DMS 273 (cell line): Measurements from ENCODE around the gene ZC3H12D.

ENCODE experiments used
- DNase-seq: peaks from one replicate; lab custom pipeline; 2025; ENCODE audit not compliant: unreplicated experiment; lab: John Stamatoyannopoulos, UW

ZC3H12D gene

GRCh38 chr6:149443411-149444181, 41.2 kb downstream of the ZC3H12D start:
- no peak for DNase-seq

GRCh38 chr6:149441740-149442139, 43.1 kb downstream of the ZC3H12D start:
- no peak for DNase-seq

- no peak for DNase-seq
These were observed 43.8 kb downstream of the ZC3H12D start for GRCh38 chr6:149440735-149441671.

- no peak for DNase-seq
These were observed 45.2 kb downstream of the ZC3H12D start for GRCh38 chr6:149439626-149440025.

GRCh38 chr6:149438855-149439254, 46.0 kb downstream of the ZC3H12D start:
- DNase-seq, result no peak

- DNase-seq, result no peak
These were observed 47.6 kb downstream of the ZC3H12D start for GRCh38 chr6:149437212-149437611.

GRCh38 chr6:149436647-149437046, 48.2 kb downstream of the ZC3H12D start:
- no peak for DNase-seq

GRCh38 chr6:149435919-149436586, 48.8 kb downstream of the ZC3H12D start:
- no peak for DNase-seq

GRCh38 chr6:149433881-149434280, 50.9 kb downstream of the ZC3H12D start:
- DNase-seq, result no peak

- DNase-seq, result no peak
These were observed 51.4 kb downstream of the ZC3H12D start for GRCh38 chr6:149433405-149433804.

- DNase-seq, result peak; percentile 93
These were observed 52.7 kb downstream of the ZC3H12D start for GRCh38 chr6:149431905-149432775.

GRCh38 chr6:149429427-149430360, 55.1 kb downstream of the ZC3H12D start:
- peak; percentile 23 for DNase-seq

GRCh38 chr6:149428606-149429005, 56.2 kb downstream of the ZC3H12D start:
- no peak for DNase-seq

GRCh38 chr6:149425754-149426153, 59.1 kb downstream of the ZC3H12D start:
- no peak for DNase-seq

- no peak for DNase-seq
These were observed 59.6 kb downstream of the ZC3H12D start for GRCh38 chr6:149425224-149425623.

GRCh38 chr6:149423964-149424440, 60.8 kb downstream of the ZC3H12D start:
- DNase-seq, result no peak

- DNase-seq, result no peak
These were observed 62.2 kb downstream of the ZC3H12D start for GRCh38 chr6:149422581-149422980.

GRCh38 chr6:149421132-149421531, 63.7 kb downstream of the ZC3H12D start:
- DNase-seq, result no peak

- DNase-seq, result no peak
These were observed 65.0 kb downstream of the ZC3H12D start for GRCh38 chr6:149419696-149420404.
